HCT116 (cell line): ENCODE data around the gene THBS1.

ENCODE experiments used
- CTCF ChIP-seq, 3 experiments: fragments of 200-600 bp in 1 of 3; sonication (generic) in 1 of 3; IDR thresholded peaks in 2 of 3; conservative IDR thresholded peaks in 1 of 3; 2 replicates each; pipeline ENCODE4 v1.5.1; 2012 to 2017; ENCODE audit warnings: low read depth in 2 of 3, low read length in 2 of 3, antibody characterized with exemption in 1 of 3, borderline replicate concordance in 1 of 3, control low read depth in 1 of 3, mild to moderate bottlenecking in 1 of 3, mixed read lengths in 1 of 3, mixed run types in 1 of 3, moderate library complexity in 1 of 3; ENCODE audit not compliant: insufficient read depth in 1 of 3
- EGR1 ChIP-seq: IDR thresholded peaks from 2 replicates; pipeline ENCODE4 v1.6.1; 2012; ENCODE audit warnings: low read depth
- ELF1 ChIP-seq: IDR thresholded peaks from 2 replicates; pipeline ENCODE4 v1.6.1; 2012; ENCODE audit warnings: low read depth, borderline replicate concordance
- EZH2 ChIP-seq: fragments of 200-600 bp; sonication (generic); IDR thresholded peaks from 2 replicates; pipeline ENCODE4 v1.6.1; 2017; ENCODE audit warnings: antibody characterized with exemption, mixed run types
- JUND ChIP-seq: IDR thresholded peaks from 2 replicates; pipeline ENCODE4 v1.6.1; 2012
- MAX ChIP-seq: IDR thresholded peaks from 2 replicates; pipeline ENCODE4 v1.6.1; 2012
- POLR2A ChIP-seq: IDR thresholded peaks from 2 replicates; pipeline ENCODE4 v1.7.0; 2011; ENCODE audit warnings: borderline replicate concordance; ENCODE audit not compliant: insufficient read depth, insufficient read length; ENCODE audit errors: extremely low read depth
- POLR2AphosphoS5 ChIP-seq: IDR thresholded peaks from 2 replicates; pipeline ENCODE4 v1.6.1; 2011; ENCODE audit warnings: mild to moderate bottlenecking, low read depth, low read length, moderate library complexity
- RAD21 ChIP-seq: IDR thresholded peaks from 2 replicates; pipeline ENCODE4 v1.6.1; 2012; ENCODE audit warnings: low read depth, mild to moderate bottlenecking
- REST ChIP-seq: IDR thresholded peaks from 2 replicates; pipeline ENCODE4 v1.6.1; 2012; ENCODE audit warnings: low read depth
- SP1 ChIP-seq: IDR thresholded peaks from 2 replicates; pipeline ENCODE4 v1.6.1; 2012; ENCODE audit warnings: low read depth
- ZFX ChIP-seq: fragments of 450-650 bp; IDR thresholded peaks from 2 replicates; pipeline ENCODE4 v1.6.1; 2017

GRCh38 chr15:39549912-39550311 is 31.0 kb upstream of the THBS1 start:
- TF ChIP-seq POLR2AphosphoS5 (no peak), CTCF (IDR thresholded peaks at IDR 0.05 in 2 of 3, conservative IDR thresholded peaks at IDR 0.05 in 1 of 3; ENCODE audit: borderline replicate concordance in 1 of 3, insufficient read depth in 1 of 3, low read depth in 2 of 3, low read length in 2 of 3) (0 out of 6 replicates have a peak, but pooled peaks of 1 of the 3 experiments have one; percentile 6), POLR2A (no peak), EZH2 (no peak), REST (no peak), RAD21 (no peak), ZFX (no peak), JUND (no peak), ELF1 (no peak), SP1 (no peak), MAX (no peak), EGR1 (no peak)
